Activated CD4-positive, CD25-positive, alpha-beta regulatory T cell treated with anti-CD3 and anti-CD28 coated beads, Interleukin-2, amount 50 U/mL, for 72 hours (primary cell): ENCODE measurements around the gene SNX11.

Experiments
- DNase-seq: peaks from one replicate; pipeline ENCODE4 v3.0.0; 2021

SNX11 gene

DNA sequence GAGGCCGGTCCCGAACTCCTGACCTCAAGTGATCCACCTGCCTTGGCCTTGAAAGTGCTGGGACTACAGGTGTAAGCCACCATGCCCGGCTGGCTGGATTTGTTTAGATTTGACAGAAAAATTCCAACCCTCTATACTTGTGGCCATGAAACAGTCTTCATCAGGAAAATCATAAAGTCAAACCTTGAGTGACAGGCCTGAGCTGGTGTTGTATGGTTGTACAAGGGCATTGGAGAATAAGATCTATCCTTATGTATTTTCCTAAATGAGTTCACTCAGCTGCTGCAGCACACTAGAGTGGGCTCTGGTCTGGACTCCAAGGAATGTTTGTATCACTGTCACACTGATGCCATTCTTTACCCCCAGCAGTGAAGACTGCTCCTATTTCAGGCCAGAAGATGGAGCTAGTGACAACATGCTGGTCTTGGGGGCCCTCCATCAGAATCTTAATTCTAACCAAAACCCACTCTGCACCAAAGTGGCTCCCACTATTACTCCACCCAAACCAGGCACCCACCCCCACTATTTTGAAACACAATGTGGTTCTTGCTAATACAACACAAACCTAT, 27.4 kb downstream of the SNX11 start:
- DNase-seq = no peak

DNA sequence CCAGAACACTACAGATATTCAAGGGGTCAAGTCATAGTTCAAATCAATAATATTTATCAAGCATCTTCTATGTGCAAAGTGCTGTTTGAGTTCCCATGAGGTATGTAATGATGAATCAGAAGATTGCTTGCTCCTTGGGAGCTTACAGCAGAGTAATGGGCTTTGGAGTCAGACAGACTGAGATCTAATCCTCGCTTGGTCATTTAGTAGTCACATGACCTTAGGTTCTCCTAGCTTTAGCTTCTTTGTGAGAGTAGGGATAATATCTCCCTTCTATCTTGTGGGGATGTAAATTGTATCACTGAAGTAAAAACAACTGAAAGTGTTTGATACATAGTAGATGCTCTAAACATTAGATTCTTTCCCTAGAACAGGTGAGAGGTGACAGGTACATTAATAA, 30.1 kb downstream of the SNX11 start:
- no peak for DNase-seq

DNA sequence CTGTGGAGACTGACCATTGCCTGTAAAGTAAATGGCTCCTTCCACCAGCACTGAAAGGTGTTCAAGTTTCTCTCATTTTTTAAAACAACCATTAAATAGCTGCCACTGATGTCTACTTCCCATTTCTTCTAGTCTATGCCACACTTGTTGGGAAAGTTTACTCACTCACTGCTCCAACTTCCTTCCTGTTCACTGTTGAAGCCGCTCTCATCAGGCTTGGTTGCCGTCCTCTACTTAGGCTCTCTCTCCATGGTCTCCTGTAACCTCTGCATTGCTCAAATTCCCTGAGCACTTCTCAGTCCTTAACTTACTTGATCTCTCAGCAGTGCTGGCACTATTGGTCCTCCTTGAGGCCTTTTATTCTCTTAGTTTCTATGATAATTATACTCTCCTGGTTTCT, 32.4 kb downstream of the SNX11 start:
- DNase-seq = no peak

DNA sequence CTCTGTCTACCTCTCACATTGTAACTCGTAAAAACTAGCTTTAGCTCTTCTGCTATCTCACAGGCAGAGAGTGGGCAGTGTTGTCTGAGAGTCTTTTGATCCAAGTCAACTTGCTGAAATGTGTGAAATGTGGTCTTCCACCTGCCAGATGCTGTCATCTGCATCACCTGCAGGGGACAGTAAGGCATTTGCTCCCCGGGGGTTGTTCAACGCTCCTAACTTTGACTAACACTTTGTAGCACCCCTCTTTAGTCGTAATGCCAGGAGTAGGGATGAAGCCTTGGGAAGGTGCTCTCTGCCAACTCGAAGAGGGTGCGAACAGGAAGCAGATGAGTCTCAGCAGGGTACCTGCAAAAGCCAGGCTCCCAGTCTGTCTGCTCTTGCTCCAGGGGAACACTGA, 36.1 kb downstream of the SNX11 start:
- no peak for DNase-seq

DNA sequence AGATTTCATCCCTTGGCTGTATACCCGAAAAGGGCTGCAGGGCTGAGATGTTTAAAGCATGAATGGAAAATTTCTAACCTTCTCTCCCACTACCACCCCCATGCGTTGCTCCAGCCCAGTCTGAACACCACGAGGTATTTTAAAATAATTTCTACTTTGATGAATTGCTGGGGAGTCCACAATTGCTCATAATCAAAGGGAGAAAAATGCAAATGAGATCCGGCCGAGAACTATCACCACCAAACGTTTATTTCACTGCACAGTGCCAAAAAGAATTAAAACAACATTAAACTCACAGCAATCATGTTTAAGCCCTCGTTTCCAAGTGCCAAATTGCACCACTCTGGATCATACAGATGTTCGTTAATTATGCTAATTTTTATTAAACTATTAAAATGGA, 36.7 kb downstream of the SNX11 start:
- no peak for DNase-seq

DNA sequence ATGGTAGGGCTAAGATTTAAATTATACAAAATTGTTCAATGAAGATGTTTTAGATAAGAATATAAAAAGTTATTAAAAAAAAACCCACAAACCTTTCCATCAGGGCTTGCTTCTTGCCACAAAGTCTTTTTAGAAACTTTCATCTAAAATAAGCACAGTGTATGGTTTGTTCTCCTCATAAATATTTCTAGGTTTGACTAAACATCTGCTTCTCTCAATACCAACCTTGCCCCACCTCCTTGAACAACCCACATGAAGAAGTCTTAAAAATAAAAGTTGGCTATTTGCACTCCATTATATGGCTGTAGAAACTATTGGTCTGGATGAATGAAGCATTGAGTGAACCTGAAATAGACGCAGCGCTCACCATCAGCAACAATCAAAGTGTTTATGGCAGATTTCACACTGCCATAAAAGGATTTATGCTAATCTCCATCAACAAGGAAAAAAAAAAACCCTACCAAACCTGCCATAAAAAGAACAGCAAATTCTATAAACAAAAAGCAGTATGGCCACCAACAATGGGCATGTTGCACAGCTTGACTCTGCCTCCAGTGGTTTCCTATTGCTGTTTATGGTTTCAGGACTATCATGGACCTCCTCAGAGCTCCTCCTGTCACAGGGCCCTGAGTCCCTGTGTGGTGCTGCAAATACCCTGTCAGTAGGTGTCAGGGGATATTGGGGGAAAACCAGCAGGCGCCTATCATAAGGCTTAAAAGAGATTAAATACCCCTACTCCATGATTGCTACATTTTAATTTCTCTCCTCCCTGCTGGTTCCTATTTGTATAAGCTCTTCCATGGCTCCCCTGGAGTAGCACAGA, 37.6 kb downstream of the SNX11 start:
- no peak for DNase-seq

DNA sequence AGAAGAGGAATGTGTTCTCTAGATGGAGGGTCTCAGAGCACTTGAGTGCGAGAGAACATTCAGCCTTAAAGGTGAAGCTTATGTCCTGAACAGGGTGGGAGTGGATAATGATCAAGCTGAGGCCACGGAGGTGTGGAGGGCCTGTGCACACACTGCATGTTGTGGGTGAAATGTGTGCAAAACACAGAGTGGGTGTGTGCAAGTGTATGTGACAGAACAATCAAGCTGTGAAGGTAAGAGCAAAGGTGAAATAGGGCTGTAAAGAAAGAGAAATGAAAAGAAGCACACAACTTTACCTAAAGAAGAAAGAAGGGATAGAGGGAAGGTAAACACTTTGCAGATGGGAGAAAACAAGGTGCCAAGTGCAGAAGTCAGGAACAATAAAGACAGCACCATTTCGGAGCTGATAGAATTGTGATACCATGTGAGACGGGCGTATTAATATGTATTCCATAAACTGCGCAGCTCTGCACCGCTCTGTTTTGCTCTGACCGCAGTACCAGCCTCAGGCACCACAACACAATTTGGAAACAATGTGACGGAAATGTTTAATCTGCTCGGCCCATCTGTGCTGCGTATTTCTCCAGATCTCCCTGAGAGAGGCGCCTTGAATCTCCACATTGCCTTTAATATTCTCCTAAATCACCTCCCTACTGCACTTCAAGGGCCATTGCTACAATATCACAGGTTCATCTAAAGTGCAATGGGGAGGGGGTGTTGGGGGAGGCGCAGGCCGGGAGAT, 40.6 kb downstream of the SNX11 start:
- no peak for DNase-seq

DNA sequence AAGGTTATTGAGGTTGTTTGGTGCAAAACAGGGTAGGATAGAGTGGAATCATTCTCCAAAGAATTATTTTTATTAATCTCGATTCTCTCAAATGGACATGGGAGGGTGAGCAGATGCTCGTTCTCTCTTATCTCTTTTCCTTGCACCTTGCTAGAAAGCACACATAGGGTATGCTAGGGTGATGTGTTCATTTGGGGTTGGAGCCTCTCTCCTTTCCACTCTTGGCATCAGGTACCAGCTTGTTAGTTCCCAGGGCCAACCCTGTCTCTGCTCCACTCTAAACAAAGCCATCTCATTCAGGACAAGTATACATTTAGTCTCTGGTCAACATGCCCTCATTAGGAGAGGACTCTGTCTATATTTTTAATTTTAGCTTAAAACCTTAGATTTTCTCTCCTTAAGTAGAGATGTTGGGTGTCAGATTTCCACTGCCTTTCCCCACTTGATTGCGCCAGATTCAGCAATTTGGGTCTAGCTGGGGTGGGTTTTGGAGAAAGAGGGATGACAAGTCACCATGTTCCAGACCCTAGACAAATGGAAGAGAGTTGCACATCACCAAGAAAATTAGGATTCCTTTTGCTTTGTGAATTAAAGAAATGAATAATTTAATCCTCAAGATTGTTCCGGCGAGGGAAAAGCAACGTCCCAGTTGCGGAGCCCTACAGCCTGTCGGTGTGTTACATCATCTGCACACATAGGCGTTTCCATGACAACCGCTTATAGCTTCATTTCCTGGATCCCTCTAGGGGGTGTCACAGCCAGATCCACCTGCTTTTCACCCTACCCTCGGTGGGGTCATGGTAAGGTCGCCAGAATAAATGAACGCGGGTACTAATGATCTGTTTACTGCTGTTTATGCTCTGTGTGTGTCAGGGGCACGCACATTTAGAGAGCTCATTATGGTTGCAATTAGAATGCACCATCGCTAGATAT, 41.6 kb downstream of the SNX11 start:
- no peak for DNase-seq

DNA sequence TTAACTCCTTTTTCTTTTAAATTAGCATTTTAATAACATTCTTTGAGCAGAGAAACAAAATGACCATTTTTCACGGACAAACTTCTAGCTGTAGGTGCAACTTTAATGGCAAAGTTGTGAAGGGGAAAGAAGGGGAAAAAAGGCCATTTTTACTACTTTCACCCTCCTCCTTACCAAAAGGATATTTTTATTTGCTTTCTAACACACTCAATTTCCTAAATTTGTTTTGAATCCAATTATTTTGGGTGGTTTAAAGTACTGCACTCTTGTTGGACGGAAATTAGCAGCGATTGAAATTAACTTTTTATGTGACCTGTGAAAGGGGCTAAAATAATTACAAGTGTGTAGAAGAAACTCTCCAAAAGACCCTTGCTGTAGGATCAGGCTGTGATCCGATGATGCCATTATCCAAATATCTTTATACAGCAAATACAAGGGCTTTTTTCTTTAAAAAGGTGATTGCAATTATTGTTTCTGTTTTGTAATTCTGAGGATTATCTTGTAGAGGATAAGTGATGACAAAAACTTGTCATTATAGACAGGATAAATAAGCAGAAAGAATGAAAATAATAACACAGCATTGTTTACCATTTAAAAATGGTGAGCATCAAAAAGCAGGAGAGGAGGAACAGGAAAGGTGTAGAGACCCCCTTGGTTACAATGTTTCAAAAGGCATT, 42.4 kb downstream of the SNX11 start:
- no peak for DNase-seq

DNA sequence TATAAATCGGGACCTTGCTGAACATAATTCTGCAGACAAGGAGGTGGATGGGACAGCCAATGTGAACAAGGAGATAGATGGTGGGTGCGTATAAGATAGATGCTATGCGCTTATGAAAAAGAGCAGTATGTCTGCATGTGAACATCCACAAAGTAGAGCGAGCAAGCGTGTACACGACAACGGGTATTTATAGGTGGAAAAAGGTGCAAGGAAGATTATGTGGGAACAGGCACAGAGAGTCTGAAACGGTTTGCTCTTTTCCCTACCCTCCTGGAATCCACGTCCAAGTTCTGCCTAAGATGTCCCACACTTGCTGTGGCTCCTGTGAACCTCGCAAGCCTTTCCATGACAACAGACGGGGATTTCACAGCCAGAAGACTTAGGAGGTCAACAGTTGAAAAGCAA, 43.0 kb downstream of the SNX11 start:
- DNase-seq = no peak

DNA sequence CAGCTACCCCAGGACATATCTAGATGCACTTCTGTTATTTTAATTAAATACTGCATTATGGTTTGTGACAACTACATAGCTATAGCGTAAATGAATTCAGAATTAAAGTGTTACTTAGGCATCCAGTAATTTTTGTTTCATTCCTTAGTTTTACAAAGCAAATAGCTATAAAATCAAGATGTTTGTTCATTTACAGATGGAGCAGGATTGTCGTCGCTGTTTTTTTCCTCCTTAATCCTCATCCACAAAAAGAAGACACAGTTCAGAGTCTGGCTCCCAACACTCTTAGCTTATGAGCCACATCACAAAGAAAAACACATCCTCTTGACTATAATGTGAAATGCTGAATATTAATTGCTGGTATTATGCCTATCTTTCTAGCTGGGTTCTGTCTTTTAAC, 43.7 kb downstream of the SNX11 start:
- no peak for DNase-seq

DNA sequence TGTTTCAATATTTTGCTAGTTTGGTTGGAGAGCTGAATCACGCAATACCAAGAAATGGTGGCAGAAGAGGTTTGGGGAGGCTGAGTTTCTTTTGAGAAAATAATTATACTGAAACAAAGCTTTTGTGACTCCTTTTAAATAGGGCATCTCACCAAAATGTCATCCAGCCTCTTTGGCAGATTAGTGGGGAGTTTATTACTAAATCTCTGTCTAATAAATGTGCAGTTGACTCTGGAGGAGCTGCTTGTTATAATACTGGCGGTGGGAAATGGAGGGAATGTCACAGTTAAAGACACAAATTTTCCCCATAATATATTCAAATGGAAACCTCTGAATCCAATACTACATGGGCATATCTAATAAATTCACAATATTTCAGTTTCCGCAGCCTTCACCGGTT, 44.7 kb downstream of the SNX11 start:
- DNase-seq = no peak

DNA sequence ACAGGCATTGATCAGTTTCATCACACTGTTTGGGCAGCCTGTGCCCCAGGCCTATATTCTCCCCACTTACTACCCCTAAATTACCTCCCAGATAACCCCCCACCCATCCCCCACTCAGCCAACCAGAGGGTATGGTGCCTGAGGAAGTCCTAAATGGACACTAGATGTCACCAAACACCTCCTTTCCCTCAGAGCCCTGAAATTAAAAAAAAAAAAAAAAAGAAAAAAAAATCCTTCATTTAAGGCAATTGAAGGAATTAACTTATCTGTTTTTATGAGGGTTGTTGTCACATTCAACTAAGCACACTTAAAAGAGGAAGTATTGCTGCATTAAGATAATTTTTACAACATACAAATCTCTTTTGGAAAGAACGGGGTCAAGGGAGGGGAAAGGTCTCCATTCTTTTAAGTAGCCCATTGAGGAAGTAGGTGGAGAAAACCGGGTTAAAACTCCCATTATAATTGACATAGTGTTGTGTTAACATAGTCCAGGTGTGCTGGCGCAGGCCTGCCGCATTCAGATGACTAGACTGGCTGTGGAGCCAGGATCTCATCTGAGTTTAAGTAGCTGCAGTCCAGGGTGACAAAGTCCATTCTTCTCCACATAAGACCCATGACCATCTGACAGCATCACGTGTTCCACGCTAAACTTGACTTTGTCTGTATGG, 46.3 kb downstream of the SNX11 start:
- DNase-seq = no peak

DNA sequence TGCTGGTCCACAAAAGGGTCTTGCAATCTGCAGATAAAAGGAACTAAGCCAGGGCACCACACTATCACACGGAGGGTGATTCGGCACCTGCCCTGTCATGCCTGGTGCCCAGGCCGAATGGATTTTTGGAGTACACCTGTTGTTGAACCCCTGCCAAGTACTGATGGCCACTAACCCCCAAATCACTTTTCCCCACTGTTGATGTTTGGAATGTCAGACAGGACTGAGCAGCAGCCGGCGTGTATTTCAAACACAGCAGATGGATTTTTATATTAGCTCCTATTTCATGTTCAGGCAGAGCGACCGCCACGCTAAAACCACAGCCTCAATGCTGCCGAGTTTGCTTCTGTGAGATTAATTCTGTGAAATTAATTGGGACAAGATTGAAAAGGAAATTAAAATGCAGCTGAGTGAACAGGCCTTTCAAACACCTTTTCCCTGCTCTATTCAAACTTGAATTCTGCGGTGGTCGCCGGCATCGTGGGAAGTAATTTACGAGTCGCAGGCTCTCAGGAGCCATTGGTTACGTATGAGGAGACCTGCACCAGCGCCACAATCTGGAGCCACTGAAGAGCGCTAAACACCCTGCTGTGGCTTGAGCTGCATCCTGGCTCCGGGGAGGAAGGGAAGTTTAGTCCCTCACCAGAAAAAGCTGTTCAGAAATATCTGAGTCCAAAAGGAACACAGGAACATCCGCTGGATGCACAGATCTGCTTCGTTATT, 48.5 kb downstream of the SNX11 start:
- DNase-seq = no peak

DNA sequence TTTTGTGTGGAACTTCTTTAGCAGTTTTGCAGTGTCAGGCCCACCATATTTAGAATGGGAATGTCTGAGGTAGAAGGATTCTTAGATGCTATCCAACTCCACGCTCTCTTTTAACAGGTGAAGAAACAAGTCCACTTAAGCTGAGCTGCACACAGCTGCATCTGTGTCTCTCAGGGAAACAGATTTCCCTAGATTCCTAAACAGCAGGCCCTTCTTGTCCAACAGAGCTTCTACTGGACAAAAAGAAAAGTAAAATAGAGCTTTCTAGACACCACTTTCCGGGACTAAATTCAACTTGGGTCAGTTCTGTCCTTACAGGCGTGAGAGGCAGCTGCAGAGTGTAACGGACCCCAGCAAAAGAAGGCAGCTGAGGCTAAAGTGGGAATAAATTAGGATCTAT, 51.7 kb downstream of the SNX11 start:
- DNase-seq = no peak

DNA sequence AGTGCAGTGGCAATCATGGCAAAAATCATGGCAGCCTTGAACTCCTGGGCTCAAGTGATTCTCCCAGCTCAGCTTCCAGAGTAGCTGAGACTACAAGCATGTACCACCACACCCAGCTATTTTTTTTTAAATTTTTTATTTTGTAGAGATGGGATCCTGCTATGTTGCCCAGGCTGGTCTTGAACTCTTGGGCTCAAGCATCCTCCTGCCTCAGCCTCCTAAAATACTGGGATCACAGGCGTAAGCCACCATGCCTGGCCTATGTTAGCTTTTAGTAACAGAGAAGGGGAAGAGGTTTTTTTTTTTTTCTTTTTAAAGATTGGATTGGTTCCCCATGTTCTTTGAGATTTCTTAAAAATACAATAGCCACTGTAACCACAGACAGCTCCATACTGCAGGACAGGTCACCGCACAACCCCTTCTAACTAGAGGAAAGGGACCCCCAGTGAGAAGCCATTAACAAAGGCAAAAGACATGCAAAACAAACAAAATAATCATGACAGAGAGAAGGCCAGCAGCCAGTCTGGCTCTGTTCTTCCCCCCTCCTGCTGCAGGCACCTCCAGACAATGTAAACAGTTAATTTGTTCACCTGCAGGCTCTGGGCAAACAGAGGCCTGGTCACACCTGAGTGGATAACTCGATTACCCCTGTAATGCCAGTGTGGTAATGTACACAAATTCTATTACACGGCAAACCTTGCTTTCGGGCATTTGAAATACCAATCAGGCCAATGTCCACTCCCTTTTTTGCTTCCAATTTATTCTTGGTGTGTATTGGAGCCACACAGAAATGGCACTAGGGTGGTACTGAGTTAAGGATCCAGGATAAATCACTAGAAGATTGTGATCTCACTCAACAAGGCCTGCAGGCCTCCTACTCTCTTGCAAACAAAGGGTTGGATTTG, 52.9 kb downstream of the SNX11 start:
- DNase-seq = no peak

DNA sequence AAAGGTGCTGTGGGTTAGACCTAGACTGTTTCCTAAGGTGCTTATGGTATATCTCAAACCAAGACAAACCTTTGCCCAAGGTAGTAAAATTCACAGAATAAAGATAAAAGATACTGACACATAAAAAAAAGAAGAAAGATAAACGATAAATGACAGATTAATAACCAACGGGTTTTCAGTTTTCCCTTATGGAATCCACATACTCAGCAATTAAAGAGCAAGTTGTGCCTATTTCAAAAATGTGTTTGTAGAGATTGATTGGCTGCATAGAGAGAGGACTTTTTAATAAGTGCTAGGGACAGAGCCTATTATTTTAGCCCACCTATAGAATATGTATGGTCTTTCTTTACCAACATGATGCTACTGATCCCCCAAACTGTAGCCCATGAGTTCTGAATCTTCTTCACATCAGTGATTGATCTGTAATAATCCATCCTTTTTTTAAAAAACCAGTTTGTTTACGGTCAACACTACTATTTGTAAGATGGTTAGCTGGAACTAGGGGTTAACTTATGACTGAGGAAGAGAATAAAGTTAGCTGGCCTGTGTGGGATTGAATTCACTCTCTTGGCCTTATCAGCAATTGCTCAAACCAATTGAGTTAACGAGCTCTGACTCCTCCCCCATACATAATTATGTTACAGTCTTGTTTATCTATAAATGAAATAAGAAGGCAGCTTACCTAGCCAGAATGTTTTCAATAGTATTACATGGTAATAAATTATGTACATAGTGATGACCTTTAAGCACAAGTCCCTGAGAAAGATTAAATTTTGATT, 53.8 kb downstream of the SNX11 start:
- DNase-seq = no peak

DNA sequence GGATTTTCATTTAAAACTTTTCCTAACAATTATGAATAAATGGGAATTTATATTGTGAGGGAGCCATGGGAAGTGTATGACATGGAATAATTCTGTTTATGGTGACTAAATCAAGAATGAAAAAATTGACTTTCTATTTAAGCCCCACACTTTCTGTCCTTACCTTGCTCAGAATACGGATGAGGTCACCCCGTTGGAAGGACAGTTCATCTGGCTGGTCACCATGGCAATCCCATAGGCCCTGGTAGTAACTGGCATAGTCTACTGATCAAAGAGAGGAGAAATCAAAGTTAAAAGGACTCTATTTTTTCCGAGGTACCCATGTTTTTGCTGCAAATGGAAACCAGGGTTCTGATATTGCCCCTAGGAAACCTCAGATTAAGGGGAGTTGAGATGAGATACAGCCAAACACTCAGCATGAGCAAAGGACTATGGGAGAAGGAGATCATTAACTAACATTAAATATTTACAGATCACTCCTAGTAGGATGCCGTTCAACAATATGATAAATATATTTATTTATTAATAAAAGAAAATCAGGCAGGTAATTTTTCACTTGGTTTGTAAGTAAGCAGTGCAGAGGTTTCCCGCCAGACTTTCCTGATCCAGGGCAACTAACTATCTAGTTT, 54.9 kb downstream of the SNX11 start:
- DNase-seq = no peak
